Measurements from ENCODE around the gene CAPN11.
"Not testable (repeated sequence)": the region's sequence is repeated elsewhere in the genome, so short reads cannot be mapped to it uniquely, and the experiment has no call there.

The CAPN11 gene

GRCh38 chr6:44183783-44184182 lies 25.2 kb downstream of the CAPN11 start:
- DNase-seq = no peak

DNA sequence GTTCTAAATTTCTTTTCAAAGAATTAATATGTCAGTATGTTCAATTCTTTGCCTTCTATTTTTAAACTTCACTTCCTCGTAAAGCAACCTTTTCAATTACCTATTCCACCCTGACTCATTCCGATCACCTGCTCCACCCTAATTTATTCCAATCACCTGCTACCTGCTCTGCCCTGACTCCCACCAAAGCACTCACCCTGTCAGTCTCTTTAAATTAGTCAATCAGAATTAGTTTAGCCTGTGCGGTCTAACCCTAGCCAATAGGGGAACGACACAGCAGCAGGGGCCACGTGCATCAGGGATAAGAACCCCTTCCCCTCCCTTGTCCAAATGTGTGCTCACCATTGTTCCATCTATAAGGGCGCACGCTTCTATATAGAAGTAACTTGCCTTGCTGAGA lies 26.7 kb downstream of the CAPN11 start:
- not testable (repeated sequence) for DNase-seq

- no peak for DNase-seq
These were observed 27.5 kb downstream of the CAPN11 start for GRCh38 chr6:44185953-44186634.

DNA sequence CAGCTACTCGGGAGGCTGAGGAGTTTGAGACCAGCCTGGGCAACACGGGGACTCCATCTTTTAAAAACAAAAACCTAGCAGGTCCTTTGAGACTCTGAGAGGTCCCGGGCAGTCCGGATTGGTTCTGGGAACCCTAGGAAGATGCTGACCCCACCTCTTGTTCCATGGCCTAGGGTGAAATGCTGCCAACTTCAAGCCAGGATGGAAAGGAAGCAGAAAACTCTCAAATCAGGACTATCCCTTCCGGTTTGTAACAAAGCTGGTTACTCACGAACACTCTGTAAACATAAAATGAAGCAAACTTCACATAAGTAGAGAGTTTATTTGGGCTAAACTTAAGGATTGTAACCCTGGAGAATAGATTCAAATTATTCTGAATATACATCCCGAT lies 28.0 kb downstream of the CAPN11 start:
- no peak for DNase-seq

DNA sequence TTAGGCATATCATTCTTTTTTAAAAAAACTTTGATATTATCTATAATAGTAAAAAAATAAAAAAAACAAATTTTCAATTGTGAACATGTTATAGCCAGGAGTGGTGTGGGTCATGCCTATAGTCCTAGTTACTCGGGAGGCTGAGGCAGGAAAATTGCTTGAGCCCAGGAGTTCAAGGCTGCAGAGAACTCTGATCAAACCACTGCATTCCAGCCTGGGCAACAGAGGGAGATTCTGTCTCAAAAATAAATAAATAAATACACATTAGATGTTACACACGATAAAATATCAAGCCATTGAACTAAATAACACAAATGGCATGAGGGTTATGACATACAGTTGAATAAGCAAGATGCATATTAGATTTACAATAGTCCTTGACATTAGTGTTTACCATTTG lies 30.2 kb downstream of the CAPN11 start:
- DNase-seq = no peak

DNA sequence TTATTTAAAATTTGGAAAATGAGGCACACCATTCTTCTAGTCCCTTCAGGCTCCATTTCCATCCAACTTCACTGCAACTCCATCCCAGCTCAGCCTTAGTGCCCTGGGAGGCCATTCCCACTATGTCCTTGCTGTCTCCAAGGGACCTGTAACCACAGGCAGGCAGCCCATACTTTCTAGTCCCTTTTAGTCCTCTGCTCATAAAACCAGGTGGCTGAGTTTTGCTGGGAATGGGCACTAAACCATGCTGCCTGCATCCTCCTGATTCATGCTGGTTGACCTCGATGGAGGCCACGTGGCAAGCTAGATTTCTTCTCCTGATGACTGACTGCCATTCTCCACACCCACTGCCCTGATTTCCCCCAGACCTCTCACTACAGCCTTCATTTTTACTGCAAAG lies 30.6 kb downstream of the CAPN11 start:
- no peak for DNase-seq

DNA sequence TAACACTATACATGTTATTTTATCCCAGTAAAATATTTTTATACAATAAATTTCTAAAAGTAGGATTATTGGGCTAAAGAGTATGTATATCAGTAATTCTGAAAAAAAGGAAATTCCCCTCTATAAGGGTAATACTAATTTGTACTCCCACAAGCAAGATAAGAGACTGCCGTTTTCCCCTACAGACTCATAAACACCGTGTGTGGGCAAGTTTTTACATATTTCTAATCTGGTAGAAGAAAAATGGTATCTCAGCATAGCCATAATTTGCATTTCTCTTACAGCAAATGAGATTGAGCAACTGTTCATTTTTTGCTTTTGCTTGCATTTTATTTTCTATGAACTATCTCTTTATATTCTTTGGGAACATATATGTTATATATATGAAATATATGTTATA lies 32.1 kb downstream of the CAPN11 start:
- DNase-seq = no peak

GRCh38 chr6:44192428-44193041 lies 33.9 kb downstream of the CAPN11 start:
- DNase-seq = no peak

- DNase-seq = no peak
These were observed 34.8 kb downstream of the CAPN11 start for GRCh38 chr6:44193307-44193910.

GRCh38 chr6:44194326-44194725 lies 35.7 kb downstream of the CAPN11 start:
- DNase-seq = no peak

DNA sequence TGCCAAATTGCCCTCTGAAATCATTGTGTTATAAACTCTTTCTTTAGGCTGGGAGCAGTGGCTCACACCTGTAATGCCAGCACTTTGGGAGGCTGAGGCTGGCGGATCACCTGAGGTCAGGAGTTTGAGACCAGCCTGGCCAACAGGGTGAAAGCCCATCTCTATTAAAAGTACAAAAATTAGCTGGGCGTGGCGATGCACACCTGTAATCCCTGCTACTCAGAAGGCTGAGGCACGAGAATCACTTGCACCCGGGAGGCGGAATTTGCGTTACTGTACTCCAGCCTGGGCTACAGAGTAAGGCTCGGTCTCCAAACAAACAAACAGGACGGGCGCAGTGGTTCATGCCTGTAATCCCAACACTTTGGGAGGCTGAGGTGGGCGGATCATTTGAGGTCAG lies 37.7 kb downstream of the CAPN11 start:
- DNase-seq = not testable (repeated sequence)

DNA sequence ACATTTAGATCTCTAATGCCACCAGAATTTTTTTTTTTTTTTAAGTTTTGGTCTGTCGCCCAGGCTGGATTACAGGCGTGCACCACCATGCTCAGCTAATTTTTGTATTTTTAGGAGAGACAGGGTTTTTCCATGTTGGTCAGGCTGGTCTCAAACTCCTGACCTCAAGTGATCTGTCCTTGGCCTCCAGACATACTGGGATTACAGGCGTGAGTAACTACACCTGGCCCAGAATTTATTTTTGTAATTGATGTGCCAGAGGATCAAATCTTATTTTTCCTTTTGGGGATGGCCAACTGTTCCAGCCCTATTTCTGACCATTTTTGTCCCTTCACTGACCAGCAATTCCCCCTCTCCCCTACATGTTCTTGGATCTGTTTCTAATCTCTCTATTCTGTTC lies 40.1 kb downstream of the CAPN11 start:
- DNase-seq = no peak

DNA sequence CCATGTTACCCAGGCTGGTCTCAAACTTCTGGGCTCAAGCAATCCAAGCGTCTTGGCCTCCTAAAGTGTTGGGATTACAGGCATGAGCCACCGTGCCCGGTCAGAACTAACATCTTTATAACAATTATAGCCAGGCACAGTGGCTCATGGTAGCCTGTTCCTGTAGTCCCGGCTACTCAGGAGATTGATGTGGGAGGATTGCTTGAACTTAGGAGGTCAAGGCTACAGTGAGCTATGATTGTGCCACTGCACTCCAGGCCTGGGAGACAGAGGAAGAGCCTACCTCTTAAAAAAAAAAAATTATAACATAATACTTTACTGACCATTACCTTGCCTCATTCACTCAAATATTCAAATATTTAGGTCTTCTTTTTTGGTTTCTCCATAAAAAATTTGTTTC lies 41.3 kb downstream of the CAPN11 start:
- no peak for DNase-seq

GRCh38 chr6:44201200-44201599 lies 42.6 kb downstream of the CAPN11 start:
- no peak for DNase-seq

GRCh38 chr6:44201638-44202303 lies 43.2 kb downstream of the CAPN11 start:
- no peak for DNase-seq

- DNase-seq = no peak
These were observed 43.8 kb downstream of the CAPN11 start for GRCh38 chr6:44202332-44202971.

GRCh38 chr6:44202972-44203750 lies 44.5 kb downstream of the CAPN11 start:
- DNase-seq = no peak

GRCh38 chr6:44203955-44204354 lies 45.3 kb downstream of the CAPN11 start:
- no peak for DNase-seq

DNA sequence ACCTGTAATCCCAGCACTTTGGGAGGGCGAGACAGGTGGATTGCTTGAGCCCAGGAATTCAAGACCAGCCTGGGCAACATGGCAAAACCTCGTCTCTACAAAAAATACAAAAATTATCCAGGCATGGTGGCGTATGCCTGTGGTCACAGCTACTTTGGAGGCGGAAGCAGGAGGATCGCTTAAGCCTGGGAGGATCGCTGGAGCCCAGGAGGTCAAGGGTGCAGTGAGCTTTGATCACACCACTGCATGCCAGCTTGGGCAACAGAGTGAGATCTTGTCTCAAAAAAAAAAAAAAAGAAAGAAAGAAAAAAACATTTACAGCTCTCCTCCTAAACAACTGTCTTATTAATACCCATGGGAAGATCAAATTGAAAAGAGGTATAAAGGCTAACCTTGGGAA lies 49.3 kb downstream of the CAPN11 start:
- DNase-seq = no peak

- DNase-seq = no peak
These were observed 52.7 kb downstream of the CAPN11 start for GRCh38 chr6:44211284-44211683.

DNA sequence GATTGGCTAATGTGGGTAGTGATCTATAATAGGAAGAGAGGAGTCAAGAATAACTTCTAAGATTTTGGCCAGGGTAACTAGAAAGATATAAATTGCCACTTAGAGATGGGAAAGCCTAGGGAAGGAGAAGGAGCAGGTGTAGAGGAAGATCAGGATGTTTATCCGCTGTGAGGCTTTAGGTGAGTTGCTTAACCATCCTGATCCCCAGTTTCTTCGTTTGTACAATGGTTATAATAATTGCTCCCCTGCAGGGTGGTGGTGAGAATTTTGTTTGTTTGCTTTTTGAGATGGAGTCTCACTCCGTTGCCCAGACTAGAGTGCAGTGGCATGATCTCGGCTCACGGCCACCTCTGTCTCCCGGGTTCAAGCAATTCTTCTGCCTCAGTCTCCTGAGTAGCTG lies 55.7 kb downstream of the CAPN11 start:
- no peak for DNase-seq

GRCh38 chr6:44216677-44217331 lies 58.2 kb downstream of the CAPN11 start, which contains the start of gene MYMX:
Gene MYMX (plus strand): TSS chr6:44216926. CDS start chr6:44217472, 546 bp downstream.
- no peak for DNase-seq

Measured in activated CD4-positive, alpha-beta T cell treated with anti-CD3 and anti-CD28 coated beads for 4 hours (primary cell).